ENCODE results near the gene SSRP1. TPM values are rescaled to one million over a fixed set of nuclear protein-coding genes. Genes with fewer than 3 reads are reported as not detected.

SSRP1 gene
- total and polyA plus RNA-seq, 2 of the 13 experiments (the other 11 are each of a cell fraction or from before 2014, with no cell fraction given) = 93.6 to 129 TPM

GRCh38 chr11:57368845-57369232 lies 33.1 kb upstream of the SSRP1 start:
- H3K4me1 ChIP-seq (ENCODE audit: insufficient read depth, low read length) = no peaks in the 10 kb centered on the region
- DNase-seq (ENCODE audit: low spot score) = no peak
- WGBS (ENCODE audit: low lambda C conversion rate) = 20% methylated on average over 5 of the region's 5 CpGs
- no peak for FAIRE-seq
- ATAC-seq = no peak
- no TSS peak for BruUV-seq (replicated peaks)
- H3K9me3 ChIP-seq (ENCODE audit: low read length) = no peaks in the 10 kb centered on the region
- no peak overlapping the region for H3K27ac ChIP-seq (ENCODE audit: extremely low read length, insufficient read depth, low read length)
- peaks cover 3 to 23% of the 10 kb centered on the region in 2 experiments for H3K27me3 ChIP-seq (ENCODE audit: control insufficient read depth in 1 of 2, insufficient read depth in 2 of 2, low read length in 2 of 2)
- H3K4me2 ChIP-seq (ENCODE audit: low read depth, low read length) = no peak overlapping the region
- in situ Hi-C loops (cut with HindIII; ENCODE audit: extremely low pct_ligation_motif_present, low pct_unique_long_range_greater_than_20kb) = no loop called here
- H4K20me1 ChIP-seq (ENCODE audit: insufficient read depth, low read length) = no peaks in the 10 kb centered on the region
- ChIA-PET CTCF (ENCODE audit: low intra/inter-chr PET ratio, low total read pairs) (no interaction called here), POLR2A (no interaction called here)
- TF ChIP-seq KDM4B (CRISPR knock-in tag; IDR thresholded peaks at IDR 0.05) (no peak), CREB1 (IDR thresholded peaks at IDR 0.05) (no peak), CREB1 (CRISPR knock-in tag; IDR thresholded peaks at IDR 0.05) (no peak), ZNF263 (CRISPR knock-in tag; IDR thresholded peaks at IDR 0.05) (no peak)
- H3K9ac ChIP-seq (ENCODE audit: insufficient read depth, low read depth, low read length) = no peak overlapping the region
- no peaks in the 10 kb centered on the region for H3K79me2 ChIP-seq (ENCODE audit: insufficient read depth, low read length)
- no peaks in the 10 kb centered on the region for H3K36me3 ChIP-seq (replicated peaks in 1 of 2; ENCODE audit: control insufficient read depth in 1 of 2, insufficient read depth in 2 of 2, low read length in 2 of 2)
- no peak overlapping the region for H2AFZ ChIP-seq (ENCODE audit: low read length)
- intact Hi-C loops (cut with micrococcal nuclease; ENCODE audit: unreplicated experiment) = no loop called here
- no peak overlapping the region for H3K4me3 ChIP-seq (replicated peaks in 1 of 3; ENCODE audit: insufficient read depth in 1 of 3, low read depth in 2 of 3, low read length in 3 of 3)

DNA sequence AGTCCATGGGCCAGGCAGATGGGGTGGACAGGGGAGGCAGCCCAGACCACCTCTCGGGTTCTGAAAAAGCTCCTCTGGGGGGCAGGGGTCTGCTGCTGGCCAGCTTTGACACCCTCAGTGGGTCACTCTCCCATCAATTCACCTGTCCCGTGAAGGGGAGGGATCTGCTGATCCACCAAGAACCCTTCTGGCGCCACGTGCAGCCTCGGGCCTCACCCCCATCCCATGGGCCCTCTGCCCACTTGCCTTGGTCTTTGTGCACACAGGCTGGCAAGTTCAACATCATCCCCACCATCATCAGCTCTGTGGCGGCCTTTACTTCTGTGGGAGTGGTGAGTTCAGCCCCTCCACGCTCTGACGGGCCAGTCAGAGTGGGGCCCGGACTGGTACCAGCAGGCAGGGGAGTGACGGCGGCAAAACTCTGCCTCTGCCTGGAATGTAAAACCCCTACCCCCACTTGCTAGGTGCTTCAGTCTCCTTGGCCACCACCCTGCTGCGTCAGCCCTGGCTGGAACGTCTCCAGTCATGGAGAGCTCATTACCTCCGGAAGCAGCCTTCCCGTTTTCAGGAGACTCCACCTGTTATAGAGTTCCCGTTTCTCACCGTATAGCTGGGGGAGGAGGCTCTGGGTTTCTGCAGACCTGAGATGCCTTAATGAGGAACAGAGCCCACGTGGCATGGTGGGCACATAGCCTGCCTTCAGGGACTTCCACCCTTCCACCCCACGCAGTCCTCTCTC lies 32.6 kb upstream of the SSRP1 start:
- Histone ChIP-seq H3K27ac (ENCODE audit: extremely low read length, insufficient read depth, low read length) (no peak overlapping the region), H2AFZ (ENCODE audit: low read length) (no peak overlapping the region), H3K9me3 (ENCODE audit: low read length) (no peaks in the 10 kb centered on the region), H3K4me3 (replicated peaks in 1 of 3; ENCODE audit: insufficient read depth in 1 of 3, low read depth in 2 of 3, low read length in 3 of 3) (no peak overlapping the region), H4K20me1 (ENCODE audit: insufficient read depth, low read length) (no peaks in the 10 kb centered on the region), H3K4me1 (ENCODE audit: insufficient read depth, low read length) (no peaks in the 10 kb centered on the region), H3K36me3 (replicated peaks in 1 of 2; ENCODE audit: control insufficient read depth in 1 of 2, insufficient read depth in 2 of 2, low read length in 2 of 2) (no peaks in the 10 kb centered on the region), H3K79me2 (ENCODE audit: insufficient read depth, low read length) (no peaks in the 10 kb centered on the region), H3K9ac (ENCODE audit: insufficient read depth, low read depth, low read length) (no peak overlapping the region), H3K27me3 (ENCODE audit: control insufficient read depth in 1 of 2, insufficient read depth in 2 of 2, low read length in 2 of 2) (peaks cover 3 to 23% of the 10 kb centered on the region in 2 experiments), H3K4me2 (ENCODE audit: low read depth, low read length) (no peak overlapping the region)
- DNase-seq (ENCODE audit: low spot score) (no peak), FAIRE-seq (no peak), ATAC-seq (no peak)
- in situ Hi-C loops (cut with HindIII; ENCODE audit: extremely low pct_ligation_motif_present, low pct_unique_long_range_greater_than_20kb) (no loop called here), intact Hi-C loops (cut with micrococcal nuclease; ENCODE audit: unreplicated experiment) (no loop called here)
- no TSS peak for BruUV-seq (replicated peaks)
- POLR2A ChIA-PET = no interaction called here
- WGBS (ENCODE audit: low lambda C conversion rate) = 80% methylated on average over 1 of the region's 19 CpGs
- CTCF ChIA-PET (ENCODE audit: low intra/inter-chr PET ratio, low total read pairs) = no interaction called here
- TF ChIP-seq ZNF775 (CRISPR knock-in tag; IDR thresholded peaks at IDR 0.05; ENCODE audit: borderline replicate concordance) = no peak

All from HepG2 (cell line).